Mesendoderm (in vitro differentiated cells): ENCODE results near the gene PTPRD.
"Not testable (repeated sequence)": the region's sequence is repeated elsewhere in the genome, so short reads cannot be mapped to it uniquely, and the experiment has no call there.

ENCODE experiments used
- DNase-seq: peaks from one replicate; pipeline ENCODE4 v3.0.0; 2013
- H2AK5ac ChIP-seq: 2 replicates; pipeline ENCODE4 v1.6.1; 2013; ENCODE audit warnings: low read length, inconsistent platforms
- H2BK120ac ChIP-seq: 2 replicates; pipeline ENCODE4 v1.6.1; 2013; ENCODE audit warnings: low read depth, mild to moderate bottlenecking, low read length, moderate library complexity, mixed read lengths
- H2BK15ac ChIP-seq: replicated peaks from 2 replicates; pipeline ENCODE4 v1.6.1; 2013; ENCODE audit warnings: low read depth, mild to moderate bottlenecking, moderate library complexity
- H2BK5ac ChIP-seq: 2 replicates; pipeline ENCODE4 v1.6.1; 2013; ENCODE audit warnings: low read length, inconsistent platforms
- H3K18ac ChIP-seq: 2 replicates; pipeline ENCODE4 v1.6.1; 2013; ENCODE audit warnings: mild to moderate bottlenecking, low read length, mixed read lengths
- H3K23ac ChIP-seq: one replicate; pipeline ENCODE4 v1.6.1; 2013; ENCODE audit warnings: low read length
- H3K27ac ChIP-seq: 2 replicates; pipeline ENCODE4 v1.5.1; 2013; ENCODE audit warnings: low read depth, mild to moderate bottlenecking, inconsistent platforms, low read length, moderate library complexity
- H3K27me3 ChIP-seq: 2 replicates; pipeline ENCODE4 v1.6.1; 2013; ENCODE audit warnings: low read length, control low read depth, mild to moderate bottlenecking, inconsistent platforms; ENCODE audit not compliant: insufficient read depth, poor library complexity
- H3K36me3 ChIP-seq: 2 replicates; pipeline ENCODE4 v1.6.1; 2013; ENCODE audit warnings: low read length, inconsistent platforms; ENCODE audit not compliant: control insufficient read depth, insufficient read depth
- H3K4ac ChIP-seq: one replicate; pipeline ENCODE4 v1.6.1; 2013; ENCODE audit warnings: low read depth, mild to moderate bottlenecking, low read length, moderate library complexity
- H3K4me1 ChIP-seq: 2 replicates; pipeline ENCODE4 v1.6.1; 2013; ENCODE audit warnings: low read depth, low read length, inconsistent platforms; ENCODE audit not compliant: control insufficient read depth
- H3K4me2 ChIP-seq: 2 replicates; pipeline ENCODE4 v1.6.1; 2013; ENCODE audit warnings: low read length
- H3K4me3 ChIP-seq: 2 replicates; pipeline ENCODE4 v1.5.1; 2013; ENCODE audit warnings: mild to moderate bottlenecking, low read length
- H3K56ac ChIP-seq: one replicate; pipeline ENCODE4 v1.6.1; 2013; ENCODE audit warnings: low read length
- H3K79me1 ChIP-seq: 2 replicates; pipeline ENCODE4 v1.6.1; 2013; ENCODE audit warnings: low read length, inconsistent platforms
- H3K79me2 ChIP-seq: 2 replicates; pipeline ENCODE4 v1.6.1; 2013; ENCODE audit warnings: mild to moderate bottlenecking, low read length; ENCODE audit not compliant: control insufficient read depth, insufficient read depth
- H3K9ac ChIP-seq: 2 replicates; pipeline ENCODE4 v1.6.1; 2013; ENCODE audit warnings: low read length, inconsistent platforms
- H4K5ac ChIP-seq: one replicate; pipeline ENCODE4 v1.6.1; 2013; ENCODE audit warnings: low read length
- H4K8ac ChIP-seq: one replicate; pipeline ENCODE4 v1.6.1; 2013; ENCODE audit warnings: low read depth, mild to moderate bottlenecking, control low read depth, low read length, moderate library complexity
- WGBS: extraction: QIAGEN DNeasy Blood & Tissue Kit; methylation state at CpG from one replicate; pipeline ENCODE4 v1.1.7; 2013; ENCODE audit warnings: low lambda C conversion rate, missing lambda C conversion rate; ENCODE audit not compliant: insufficient coverage; ENCODE audit errors: extremely low coverage; 5-methylcytosine and 5-hydroxymethylcytosine counted together

Gene PTPRD

GRCh38 chr9:10449201-10449617 lies 163.6 kb downstream of the PTPRD start:
- not testable (repeated sequence) for H3K4me2 ChIP-seq, H3K27ac ChIP-seq, H2BK120ac ChIP-seq, H3K18ac ChIP-seq, H2BK5ac ChIP-seq, H3K4ac ChIP-seq, H3K27me3 ChIP-seq, H3K79me2 ChIP-seq, DNase-seq, H3K4me1 ChIP-seq, H2BK15ac ChIP-seq, H4K8ac ChIP-seq, H2AK5ac ChIP-seq, H3K56ac ChIP-seq, H3K23ac ChIP-seq, H3K4me3 ChIP-seq, H3K36me3 ChIP-seq, H3K79me1 ChIP-seq, H4K5ac ChIP-seq, H3K9ac ChIP-seq
- WGBS = no CpG with 5 or more reads among the region's 28 CpGs

- H3K4me2 ChIP-seq = no peak overlapping the region
- H3K56ac ChIP-seq = no peak overlapping the region
- no peak overlapping the region for H3K4me3 ChIP-seq
- H3K27me3 ChIP-seq = no peaks in the 10 kb centered on the region
- no peak overlapping the region for H2AK5ac ChIP-seq
- no peak overlapping the region for H3K23ac ChIP-seq
- H4K8ac ChIP-seq = no peak overlapping the region
- H3K4me1 ChIP-seq = peaks cover 3% of the 10 kb centered on the region
- H3K4ac ChIP-seq = no peak overlapping the region
- H2BK15ac ChIP-seq = no peak overlapping the region
- no peak for DNase-seq
- H3K79me2 ChIP-seq = no peaks in the 10 kb centered on the region
- no peaks in the 10 kb centered on the region for H3K79me1 ChIP-seq
- no peak overlapping the region for H2BK5ac ChIP-seq
- no peaks in the 10 kb centered on the region for H3K36me3 ChIP-seq
- H3K9ac ChIP-seq = no peak overlapping the region
- WGBS = no CpG with 5 or more reads among the region's 3 CpGs
- no peak overlapping the region for H4K5ac ChIP-seq
- H2BK120ac ChIP-seq = no peak overlapping the region
- H3K18ac ChIP-seq = no peak overlapping the region
- H3K27ac ChIP-seq = no peak overlapping the region
Measured at GRCh38 chr9:10447036-10447435, 165.8 kb downstream of the PTPRD start.

GRCh38 chr9:10443868-10444204 lies 169.0 kb downstream of the PTPRD start:
- Histone ChIP-seq H3K27ac (no peak overlapping the region), H3K23ac (no peak overlapping the region), H3K18ac (no peak overlapping the region), H3K79me1 (no peaks in the 10 kb centered on the region), H3K56ac (no peak overlapping the region), H2BK15ac (no peak overlapping the region), H3K4me1 (peaks cover 3% of the 10 kb centered on the region), H3K36me3 (no peaks in the 10 kb centered on the region), H3K79me2 (no peaks in the 10 kb centered on the region), H2AK5ac (no peak overlapping the region), H3K27me3 (no peaks in the 10 kb centered on the region), H2BK120ac (no peak overlapping the region), H3K4me3 (no peak overlapping the region), H3K9ac (no peak overlapping the region), H4K5ac (no peak overlapping the region), H2BK5ac (no peak overlapping the region), H4K8ac (no peak overlapping the region), H3K4me2 (no peak overlapping the region), H3K4ac (no peak overlapping the region)
- DNase-seq = no peak

DNA sequence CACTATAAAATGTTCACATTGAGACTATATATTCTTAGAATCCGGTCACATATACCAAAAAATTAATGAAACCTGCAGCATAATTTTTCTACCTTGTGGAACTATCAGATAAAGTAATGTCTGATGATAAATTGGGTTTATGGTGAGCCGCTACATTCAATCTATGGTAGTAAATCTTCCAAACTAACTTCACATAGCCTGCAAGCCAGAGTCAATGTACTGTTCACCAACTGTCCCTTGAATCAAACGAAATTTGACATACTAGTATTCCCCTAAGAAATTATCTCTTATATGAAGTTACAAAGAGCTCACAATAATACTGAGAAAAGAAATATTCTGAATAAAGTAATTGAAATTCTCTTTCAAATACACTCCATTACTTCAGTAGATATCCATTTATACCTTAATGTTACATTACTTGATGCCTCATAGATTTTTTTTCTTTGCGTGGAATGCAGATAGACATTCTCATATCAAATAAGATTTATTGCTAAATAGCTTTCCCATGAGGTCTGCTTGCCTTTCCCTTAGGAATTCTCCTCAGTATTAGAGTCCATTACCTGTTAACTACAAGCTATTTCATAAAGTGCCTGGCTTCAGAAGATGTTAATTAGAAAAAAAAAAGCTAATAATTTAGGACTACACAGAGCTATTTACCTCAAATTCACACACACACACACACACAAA lies 169.5 kb downstream of the PTPRD start:
- Histone ChIP-seq H3K23ac (no peak overlapping the region), H4K5ac (no peak overlapping the region), H3K27me3 (no peaks in the 10 kb centered on the region), H2AK5ac (no peak overlapping the region), H3K4me3 (no peak overlapping the region), H3K4me2 (no peak overlapping the region), H4K8ac (no peak overlapping the region), H3K79me1 (no peaks in the 10 kb centered on the region), H3K79me2 (no peaks in the 10 kb centered on the region), H3K4me1 (peaks cover 3% of the 10 kb centered on the region), H3K36me3 (no peaks in the 10 kb centered on the region), H3K9ac (no peak overlapping the region), H3K56ac (no peak overlapping the region), H3K4ac (no peak overlapping the region), H2BK5ac (no peak overlapping the region), H3K18ac (no peak overlapping the region), H2BK15ac (no peak overlapping the region), H2BK120ac (no peak overlapping the region), H3K27ac (no peak overlapping the region)
- DNase-seq = no peak
- WGBS = no CpG with 5 or more reads among the region's 4 CpGs

DNA sequence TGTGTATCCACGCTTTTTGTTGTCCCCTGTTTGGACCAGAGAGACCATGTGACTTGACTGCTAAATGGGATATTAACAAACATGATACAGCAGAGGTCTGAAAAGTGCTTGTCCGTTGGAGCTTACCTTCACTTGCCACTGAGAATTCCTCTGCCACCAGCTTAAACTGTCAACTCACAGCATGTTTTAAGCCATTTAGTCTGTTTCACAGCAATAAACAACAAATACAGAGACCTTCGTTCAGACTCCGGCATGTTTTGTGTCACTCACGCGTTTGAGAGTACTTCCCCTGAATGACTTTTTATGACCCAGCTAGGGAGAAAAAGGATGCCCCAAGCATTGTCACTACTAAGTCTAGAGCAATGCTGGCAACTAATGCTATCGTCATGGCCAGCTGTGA lies 173.8 kb downstream of the PTPRD start:
- no peak overlapping the region for H3K4me2 ChIP-seq
- DNase-seq = peak; percentile 26
- H3K56ac ChIP-seq = peak overlapping the region; percentile 10
- H3K27me3 ChIP-seq = no peaks in the 10 kb centered on the region
- no peak overlapping the region for H3K4ac ChIP-seq
- WGBS = no CpG with 5 or more reads among the region's 7 CpGs
- H2BK5ac ChIP-seq = no peak overlapping the region
- H3K18ac ChIP-seq = no peak overlapping the region
- no peak overlapping the region for H2BK15ac ChIP-seq
- H3K4me1 ChIP-seq = no peaks in the 10 kb centered on the region
- H2BK120ac ChIP-seq = no peak overlapping the region
- H3K79me2 ChIP-seq = no peaks in the 10 kb centered on the region
- H3K27ac ChIP-seq = no peak overlapping the region
- H3K23ac ChIP-seq = no peak overlapping the region
- no peaks in the 10 kb centered on the region for H3K36me3 ChIP-seq
- no peak overlapping the region for H4K8ac ChIP-seq
- H3K9ac ChIP-seq = no peak overlapping the region
- no peak overlapping the region for H3K4me3 ChIP-seq
- no peaks in the 10 kb centered on the region for H3K79me1 ChIP-seq
- no peak overlapping the region for H2AK5ac ChIP-seq
- no peak overlapping the region for H4K5ac ChIP-seq

GRCh38 chr9:10436756-10437155 lies 176.0 kb downstream of the PTPRD start:
- Histone ChIP-seq H3K27me3 (no peaks in the 10 kb centered on the region), H3K56ac (no peak overlapping the region), H3K27ac (no peak overlapping the region), H3K23ac (no peak overlapping the region), H3K9ac (no peak overlapping the region), H2BK120ac (no peak overlapping the region), H3K4me3 (no peak overlapping the region), H3K18ac (no peak overlapping the region), H4K5ac (no peak overlapping the region), H3K4ac (no peak overlapping the region), H3K4me2 (no peak overlapping the region), H4K8ac (no peak overlapping the region), H2BK5ac (no peak overlapping the region), H2AK5ac (no peak overlapping the region), H3K36me3 (no peaks in the 10 kb centered on the region), H3K4me1 (no peaks in the 10 kb centered on the region), H3K79me1 (no peaks in the 10 kb centered on the region), H3K79me2 (no peaks in the 10 kb centered on the region), H2BK15ac (no peak overlapping the region)
- DNase-seq = no peak
- WGBS = no CpG with 5 or more reads among the region's 4 CpGs
